Heart right ventricle (tissue), 16 donors: ENCODE data around the gene FAM171A1. TPM values are rescaled to one million over a fixed set of nuclear protein-coding genes. Genes with fewer than 3 reads are reported as not detected.

Experiments
- ATAC-seq, 8 donors: fragments of 200-7000 bp; cut with Tn5 transposase; one replicate each; pipeline ENCODE4 v1.9.1; 2020; ENCODE audit warnings: mild to moderate bottlenecking in 8 of 8, moderate library complexity in 8 of 8, moderate number of reproducible peaks in 1 of 8
- DNase-seq, 2 donors: peaks; one replicate each; pipeline ENCODE4 v3.0.0-alpha.2; 2020
- H3K27ac ChIP-seq, 10 donors: fragments of 200-600 bp; sonication (generic) in 2 of 10; one replicate each; pipeline versions ENCODE4 v1.5.0 to v1.8.0; 2020 to 2022; ENCODE audit warnings: mild to moderate bottlenecking in 3 of 10
- H3K27me3 ChIP-seq, 7 donors: fragments of 200-600 bp; one replicate each; pipeline ENCODE4 v1.8.0; 2021 to 2022; ENCODE audit warnings: mild to moderate bottlenecking in 2 of 7
- H3K36me3 ChIP-seq, 9 donors: fragments of 200-600 bp; sonication (generic) in 1 of 9; one replicate each; pipeline versions ENCODE4 v1.5.0 to v1.8.0; 2020 to 2022; ENCODE audit warnings: mild to moderate bottlenecking in 2 of 9
- H3K4me1 ChIP-seq, 9 donors: fragments of 200-600 bp; sonication (generic) in 1 of 9; one replicate each; pipeline versions ENCODE4 v1.5.0 to v1.8.0; 2020 to 2022; ENCODE audit warnings: mild to moderate bottlenecking in 4 of 9
- H3K4me3 ChIP-seq, 10 donors: fragments of 200-600 bp; sonication (generic) in 2 of 10; one replicate each; pipeline versions ENCODE4 v1.5.0 to v1.8.0; 2020 to 2022; ENCODE audit warnings: mild to moderate bottlenecking in 7 of 10, moderate library complexity in 2 of 10
- H3K9me3 ChIP-seq, 11 donors: fragments of 200-600 bp in 10 of 11; sonication (generic) in 2 of 11; one replicate each; pipeline versions ENCODE4 v1.5.0 to v1.8.0; 2013 to 2022; ENCODE audit warnings: mild to moderate bottlenecking in 2 of 11, control low read depth in 1 of 11, moderate library complexity in 1 of 11
- CTCF ChIP-seq, 9 donors: fragments of 200-600 bp; sonication (generic) in 2 of 9; IDR thresholded peaks; one replicate each; pipeline versions ENCODE4 v1.5.0 to v1.8.0; 2021 to 2022; ENCODE audit warnings: antibody characterized with exemption in 9 of 9, mild to moderate bottlenecking in 5 of 9, moderate library complexity in 1 of 9
- WGBS, 2 donors: extraction: QIAGEN DNeasy Blood & Tissue Kit; methylation state at CpG; one replicate each; pipeline ENCODE4 v1.1.7; 2013; ENCODE audit warnings: inconsistent platforms in 1 of 2; 5-methylcytosine and 5-hydroxymethylcytosine counted together
- intact Hi-C, 10 donors: fragments of 100-400 bp; cut with DNase I; formaldehyde crosslinking; loops; one replicate each; pipeline versions ENCODE4 v1.11.1 to v1.14.2; 2022
- polyA plus RNA-seq, 2 donors: library from polyadenylated mRNA; stranded (reverse); fragments of 200-250 nt; gene quantifications; one replicate each; pipeline ENCODE4 v1.2.3, GENCODE V29; 2013
- total RNA-seq, 10 donors: library from RNA; stranded (reverse); fragmentation: NEBNext Ultra II Directional in 3 of 10; extraction: Animal tissue kit (Norgen Biotek cat#: 25700) in 3 of 10; gene quantifications; one replicate each; pipeline versions ENCODE4 v1.2.1 to v1.2.4, GENCODE V29; 2021 to 2023
- donor health status: Arrhythmogenic right ventricular cardiomyopathy.
- donor health status: ischemic (EF 13 %, LVEDD 7.1; RV severe dilation, severe dysfunction).
- donor health status: healthy with polysubstance abuse.
- donor health status: DM: no; HTN: yes; CAD: no.
- donor health status: DM: no; HTN: no; CAD: no.
- donor health status: ischemic (EF 25% LVEDD 6.9; RV normal size, moderate dysfunction).
- donor health status: ischemic (EF 25% LVEDD 5.7; RV mildly dilated, moderate dysfunction).
- donor health status: healthy.
- donor health status: DM: yes; HTN: yes; CAD: no.
- donor health status: Ischemic cardiomyopathy.
- donor health status: ischemic (EF 35%, LVEDD 5.7; RV mildly dilated, moderate dysfunction).
- donor health status: nonischemic (EF 11% LVEDD 7.7; RV severe dilation, severe dysfunction).
- donor health status: DM: yes; HTN: yes; CAD: no.
- donor health status: PGD.
- donor health status: ischemic (EF 29% LVEDD 5.4; RV normal size, mild dysfunction).
- donor health status: nonischemic (EF 23%, LVEDD 6.1; RV moderate dilation, normal function).

FAM171A1 gene
- total and polyA plus RNA-seq, 12 donors, result 3.5 to 10.5 (median 6.8) TPM

- intact Hi-C loops, result no loop called here
- peaks cover 0 to 7% (median 0%) of the 10 kb centered on the region in 9 donors for H3K4me1 ChIP-seq
- H3K27me3 ChIP-seq, result peaks cover 0 to 5% (median 0%) of the 10 kb centered on the region in 7 donors
- no peak overlapping the region for H3K27ac ChIP-seq
- 91 to 96% methylated on average over 11 of the region's 11 CpGs for WGBS, 2 donors
- no peak for TF ChIP-seq CTCF (IDR thresholded peaks at IDR 0.05)
- DNase-seq (no peak), ATAC-seq (no peak)
- H3K4me3 ChIP-seq, result no peak overlapping the region
- no peaks in the 10 kb centered on the region for H3K36me3 ChIP-seq
- H3K9me3 ChIP-seq, result no peaks in the 10 kb centered on the region
These were observed 181.8 kb downstream of the FAM171A1 start for GRCh38 chr10:15189133-15189885.

DNA sequence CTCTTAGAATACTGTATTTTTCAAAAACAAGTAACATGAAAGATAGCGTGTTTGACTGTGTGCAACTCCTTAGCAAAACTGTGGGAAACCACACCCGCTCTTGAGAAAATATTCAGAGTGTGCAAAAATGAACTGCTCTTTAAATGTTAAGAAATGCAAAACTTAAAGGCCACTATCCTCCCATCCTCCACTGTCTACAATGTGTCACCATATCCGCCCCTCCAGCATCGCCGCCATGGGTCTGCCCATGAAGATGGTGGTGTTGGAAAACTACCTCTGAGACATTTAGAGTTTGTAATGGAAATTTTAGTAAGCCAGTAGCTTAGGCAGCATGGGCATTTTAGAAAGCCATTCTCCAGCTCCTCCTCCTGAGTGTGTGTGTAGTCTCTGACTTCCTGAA, 182.5 kb downstream of the FAM171A1 start:
- WGBS, 2 donors, result 92 to 94% methylated on average over 5 of the region's 5 CpGs
- intact Hi-C loops, result no loop called here
- H3K27me3 ChIP-seq, result peaks cover 0 to 5% (median 0%) of the 10 kb centered on the region in 7 donors

GRCh38 chr10:15183689-15184481, 187.2 kb downstream of the FAM171A1 start:
- TF ChIP-seq CTCF (IDR thresholded peaks at IDR 0.05), result no peak
- no peak for DNase-seq
- H3K4me1 ChIP-seq, result no peaks in the 10 kb centered on the region
- H3K9me3 ChIP-seq, result no peaks in the 10 kb centered on the region
- 92% methylated on average over 11 of the region's 11 CpGs for WGBS, 2 donors
- no peak overlapping the region for H3K4me3 ChIP-seq
- H3K36me3 ChIP-seq, result no peaks in the 10 kb centered on the region
- no peaks in the 10 kb centered on the region for H3K27me3 ChIP-seq
- H3K27ac ChIP-seq, result no peak overlapping the region
- ATAC-seq, result no peak
- intact Hi-C loops, result no loop called here

More for the DNA sequence above, 182.5 kb downstream of the FAM171A1 start:
- TF ChIP-seq CTCF (IDR thresholded peaks at IDR 0.05), result no peak
- H3K27ac ChIP-seq, result no peak overlapping the region
- DNase-seq, result no peak
- no peaks in the 10 kb centered on the region for H3K9me3 ChIP-seq
- peaks cover 0 to 7% (median 0%) of the 10 kb centered on the region in 9 donors for H3K4me1 ChIP-seq
- ATAC-seq, result no peak
- no peaks in the 10 kb centered on the region for H3K36me3 ChIP-seq
- no peak overlapping the region for H3K4me3 ChIP-seq

GRCh38 chr10:15182540-15183207, 188.4 kb downstream of the FAM171A1 start:
- H3K9me3 ChIP-seq, result no peaks in the 10 kb centered on the region
- intact Hi-C loops, result no loop called here
- H3K36me3 ChIP-seq, result no peaks in the 10 kb centered on the region
- H3K27ac ChIP-seq, result no peak overlapping the region
- H3K27me3 ChIP-seq, result no peaks in the 10 kb centered on the region
- no peak for TF ChIP-seq CTCF (IDR thresholded peaks at IDR 0.05)
- DNase-seq (no peak), ATAC-seq (peak in 3 of 8 donors; percentile 8 to 29 (median 21))
- H3K4me1 ChIP-seq, result no peaks in the 10 kb centered on the region
- H3K4me3 ChIP-seq, result peak overlapping the region in 2 of 10 donors; percentile 12 to 24
- WGBS, 2 donors, result 62 to 64% methylated on average over 8 of the region's 8 CpGs
